HEK293 (cell line): ENCODE data around the gene MPO.

Experiments used
- CTCF ChIA-PET: fragments of 350-600 bp; formaldehyde crosslinking; extraction: SDS; loops from one replicate; lab custom pipeline; 2021; ENCODE audit warnings: antibody characterized with exemption; lab: Yijun Ruan, JAX
- POLR2A ChIA-PET: fragments of 300-600 bp; formaldehyde crosslinking; extraction: SDS; loops from one replicate; lab custom pipeline; 2020; ENCODE audit warnings: antibody characterized with exemption, inconsistent platforms; lab: Yijun Ruan, JAX
- H3K27ac ChIP-seq: fragments of 200-500 bp; sonication (Bioruptor generic); 2 replicates; pipeline ENCODE4 v1.5.1; 2014; ENCODE audit warnings: low read depth, low read length, control low read depth, inconsistent platforms; ENCODE audit errors: extremely low read depth
- H3K36me3 ChIP-seq, 2 experiments: fragments of 200-500 bp in 1 of 2; sonication (Bioruptor generic) in 1 of 2; 1 replicate in 1 of 2; 2 replicates in 1 of 2; pipeline ENCODE4 v1.5.1; 2014 to 2017; ENCODE audit warnings: inconsistent platforms in 2 of 2, low read length in 2 of 2; ENCODE audit not compliant: control insufficient read depth in 2 of 2, insufficient read depth in 1 of 2
- H3K4me1 ChIP-seq: fragments of 200-500 bp; sonication (Bioruptor generic); 2 replicates; pipeline ENCODE4 v1.5.1; 2014; ENCODE audit warnings: mild to moderate bottlenecking, low read length, inconsistent platforms; ENCODE audit not compliant: control insufficient read depth, insufficient read depth
- H3K4me3 ChIP-seq: 2 replicates; pipeline ENCODE4 v1.5.1; 2011; ENCODE audit warnings: low read depth, mild to moderate bottlenecking, control low read depth, low read length, moderate library complexity
- H3K9me3 ChIP-seq: fragments of 200-500 bp; sonication (Bioruptor generic); 2 replicates; pipeline ENCODE4 v1.5.1; 2014; ENCODE audit warnings: low read depth, low read length, inconsistent platforms; ENCODE audit not compliant: control insufficient read depth, insufficient read depth
- GLI2 ChIP-seq: fragments of 450-650 bp; formaldehyde crosslinking; IDR thresholded peaks from 2 replicates; pipeline ENCODE4; 2017; ENCODE audit warnings: missing biosample characterization, missing genetic modification characterization, low read depth, borderline replicate concordance
- GLI4 ChIP-seq: fragments of 450-650 bp; formaldehyde crosslinking; IDR thresholded peaks from 2 replicates; pipeline ENCODE4 v1.5.1; 2016; ENCODE audit warnings: missing biosample characterization, missing genetic modification characterization
- GLIS1 ChIP-seq: fragments of 450-650 bp; formaldehyde crosslinking; IDR thresholded peaks from 2 replicates; pipeline ENCODE4 v1.5.1; 2016; ENCODE audit warnings: missing biosample characterization, missing genetic modification characterization
- PRDM10 ChIP-seq: fragments of 450-650 bp; formaldehyde crosslinking; IDR thresholded peaks from 2 replicates; pipeline ENCODE4 v1.5.1; 2016; ENCODE audit warnings: missing biosample characterization, missing genetic modification characterization
- TSHZ1 ChIP-seq: fragments of 450-650 bp; formaldehyde crosslinking; IDR thresholded peaks from 2 replicates; pipeline ENCODE4 v1.5.1; 2016; ENCODE audit warnings: missing biosample characterization, missing genetic modification characterization, borderline replicate concordance
- ZBTB48 ChIP-seq: fragments of 450-650 bp; formaldehyde crosslinking; IDR thresholded peaks from 2 replicates; pipeline ENCODE4 v1.5.1; 2016; ENCODE audit warnings: missing biosample characterization, missing genetic modification characterization
- ZNF112 ChIP-seq: fragments of 450-650 bp; formaldehyde crosslinking; IDR thresholded peaks from 2 replicates; pipeline ENCODE4 v1.5.0; 2017; ENCODE audit warnings: missing biosample characterization, missing genetic modification characterization
- ZNF133 ChIP-seq: fragments of 450-650 bp; formaldehyde crosslinking; IDR thresholded peaks from 2 replicates; pipeline ENCODE4 v1.5.1; 2016; ENCODE audit warnings: missing biosample characterization, missing genetic modification characterization
- ZNF24 ChIP-seq: fragments of 450-650 bp; formaldehyde crosslinking; IDR thresholded peaks from 2 replicates; pipeline ENCODE4 v1.5.1; 2016; ENCODE audit warnings: missing biosample characterization, missing genetic modification characterization
- ZNF280D ChIP-seq: fragments of 450-650 bp; formaldehyde crosslinking; IDR thresholded peaks from 2 replicates; pipeline ENCODE4 v1.5.1; 2016; ENCODE audit warnings: missing biosample characterization, missing genetic modification characterization
- ZNF398 ChIP-seq: fragments of 450-650 bp; formaldehyde crosslinking; IDR thresholded peaks from 2 replicates; pipeline ENCODE4 v1.5.1; 2017; ENCODE audit warnings: missing biosample characterization, missing genetic modification characterization
- ZNF404 ChIP-seq: fragments of 450-650 bp; formaldehyde crosslinking; IDR thresholded peaks from 2 replicates; pipeline ENCODE4 v1.5.1; 2017; ENCODE audit warnings: missing biosample characterization, missing genetic modification characterization
- ZNF530 ChIP-seq: fragments of 450-650 bp; formaldehyde crosslinking; IDR thresholded peaks from 2 replicates; pipeline ENCODE4 v1.5.1; 2016; ENCODE audit warnings: low read depth, missing biosample characterization, missing genetic modification characterization
- ZNF580 ChIP-seq: fragments of 450-650 bp; formaldehyde crosslinking; IDR thresholded peaks from 2 replicates; pipeline ENCODE4 v1.5.1; 2016; ENCODE audit warnings: missing biosample characterization, missing genetic modification characterization
- ZNF596 ChIP-seq: fragments of 450-650 bp; IDR thresholded peaks from 2 replicates; pipeline ENCODE4 v1.5.0; 2018; ENCODE audit warnings: missing biosample characterization, mild to moderate bottlenecking, missing genetic modification characterization, moderate library complexity
- ZNF645 ChIP-seq: fragments of 450-650 bp; formaldehyde crosslinking; IDR thresholded peaks from 2 replicates; pipeline ENCODE4; 2016; ENCODE audit warnings: missing biosample characterization, missing genetic modification characterization
- ZNF654 ChIP-seq: fragments of 450-650 bp; formaldehyde crosslinking; IDR thresholded peaks from 2 replicates; pipeline ENCODE4 v1.5.1; 2016; ENCODE audit warnings: low read depth, missing biosample characterization, missing genetic modification characterization
- ZNF701 ChIP-seq: fragments of 450-650 bp; formaldehyde crosslinking; IDR thresholded peaks from 2 replicates; pipeline ENCODE4 v1.5.1; 2016; ENCODE audit warnings: missing biosample characterization, missing genetic modification characterization
- ZSCAN23 ChIP-seq: fragments of 450-650 bp; formaldehyde crosslinking; IDR thresholded peaks from 2 replicates; pipeline ENCODE4 v1.5.1; 2016; ENCODE audit warnings: missing biosample characterization, missing genetic modification characterization
- ZSCAN5A ChIP-seq: fragments of 450-650 bp; formaldehyde crosslinking; IDR thresholded peaks from 2 replicates; pipeline ENCODE4 v1.5.1; 2016; ENCODE audit warnings: missing biosample characterization, missing genetic modification characterization

The MPO gene

GRCh38 chr17:58277802-58278595 is 2.7 kb downstream of the MPO start (continued):
- TF ChIP-seq ZNF398 (tag by site-specific recombination) (no peak), ZNF701 (tag by site-specific recombination) (no peak), ZSCAN5A (tag by site-specific recombination) (no peak), ZNF645 (no peak), ZNF24 (tag by site-specific recombination) (no peak), GLI4 (tag by site-specific recombination) (no peak), ZNF404 (tag by site-specific recombination) (no peak), ZNF580 (no peak), ZSCAN23 (tag by site-specific recombination) (no peak), GLI2 (no peak), ZNF133 (tag by site-specific recombination) (no peak), ZBTB48 (no peak), ZNF530 (tag by site-specific recombination) (no peak)

GRCh38 chr17:58277107-58277801 is 3.5 kb downstream of the MPO start:
- Histone ChIP-seq H3K36me3 (no peaks in the 10 kb centered on the region), H3K9me3 (no peaks in the 10 kb centered on the region), H3K27ac (no peak overlapping the region), H3K4me3 (no peak overlapping the region), H3K4me1 (no peaks in the 10 kb centered on the region)
- CTCF ChIA-PET, result interaction anchor here (0.6 to 1.8 kb wide), 11 partner anchors 9 to 214 kb away, joined by 3 to 7 read pairs (median 3); no protein-coding TSS in a partner anchor
- POLR2A ChIA-PET, result no interaction called here
- TF ChIP-seq ZNF280D (tag by site-specific recombination) (no peak), TSHZ1 (tag by site-specific recombination) (no peak), ZNF654 (peak; percentile 62), PRDM10 (tag by site-specific recombination) (peak; percentile 29; the same call in 1 of the 2 replicates), GLIS1 (tag by site-specific recombination) (no peak), ZNF596 (tag by site-specific recombination) (no peak), ZNF112 (tag by site-specific recombination) (no peak)
